OCI-M2 (cell line): ENCODE data around the gene HLA-DQB2.
"Not testable (repeated sequence)": the region's sequence is repeated elsewhere in the genome, so short reads cannot be mapped to it uniquely, and the experiment has no call there.

Experiments
- DNase-seq: peaks from one replicate; lab custom pipeline; 2025; ENCODE audit not compliant: unreplicated experiment; lab: John Stamatoyannopoulos, UW

HLA-DQB2 gene

DNA sequence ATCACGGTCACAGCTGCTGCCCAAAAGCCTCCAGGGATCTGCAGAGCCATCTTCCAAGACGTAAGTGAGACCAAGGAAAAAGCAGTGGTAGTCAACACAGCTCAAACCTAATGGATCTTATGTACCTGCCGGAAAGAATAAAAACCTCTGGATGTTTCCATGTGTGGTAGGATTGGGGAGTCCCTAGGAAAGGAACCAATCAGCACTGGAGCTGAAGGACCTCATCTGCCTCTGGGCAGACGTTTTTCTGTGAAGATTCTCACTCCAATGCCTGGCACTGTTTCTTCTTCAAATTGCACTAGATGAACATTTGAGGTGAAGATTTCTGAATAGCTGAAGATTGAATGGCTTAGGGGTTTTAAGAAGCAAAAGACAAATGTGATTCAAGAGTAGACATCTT lies at the start of gene HLA-DQB2:
HLA-DQB2 (minus strand) TSS at position 112 of the 400 bp plus-strand sequence; CDS start at position 50, 62 bp downstream.
- DNase-seq = no peak

DNA sequence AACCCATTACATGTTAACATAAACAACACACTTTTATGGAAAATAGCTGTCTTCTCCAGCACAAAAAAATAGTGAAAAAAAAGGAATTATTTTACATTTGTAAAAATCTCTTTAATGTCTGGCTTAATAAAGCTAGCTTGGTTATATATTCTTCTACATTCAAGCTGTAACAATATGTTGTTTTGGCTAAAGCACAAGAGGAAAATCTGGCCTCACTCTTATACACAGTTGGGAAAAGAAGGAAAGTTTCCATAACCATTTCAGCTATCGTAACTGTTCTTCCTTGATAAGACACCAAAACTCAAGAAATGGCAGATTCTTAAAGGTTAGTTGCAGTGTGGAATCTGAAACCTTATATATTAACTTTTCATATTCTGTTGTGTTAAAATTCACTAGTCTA lies 45.8 kb upstream of the HLA-DQB2 start:
- no peak for DNase-seq

DNA sequence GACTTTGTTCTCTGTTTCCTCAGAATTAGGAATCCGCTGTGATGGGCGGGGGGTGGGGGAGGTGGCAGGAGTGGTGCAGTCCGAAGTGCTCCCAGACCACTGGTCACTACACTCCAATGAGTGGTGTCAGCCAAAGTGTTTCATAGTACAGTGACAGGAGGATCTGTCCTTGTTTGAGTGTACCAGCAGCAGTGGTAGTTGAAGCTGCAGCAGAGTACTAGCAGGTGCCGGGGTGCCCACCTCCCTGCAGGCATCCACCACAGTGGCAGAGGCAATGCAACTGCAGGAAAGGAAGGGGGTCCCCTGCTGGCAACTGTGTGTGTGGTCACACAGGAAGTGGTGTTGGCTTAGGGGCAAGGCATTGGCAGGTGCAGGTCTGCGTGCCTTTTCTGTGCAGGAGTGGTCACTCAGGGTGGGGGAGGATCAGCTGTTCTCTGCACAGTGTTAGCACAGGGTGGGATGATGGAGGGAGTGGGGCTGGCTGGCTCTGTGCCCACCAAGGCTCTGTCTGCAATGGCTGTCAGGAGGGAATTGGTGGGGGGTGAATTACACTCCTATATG lies 43.8 kb upstream of the HLA-DQB2 start:
- DNase-seq = no peak

DNA sequence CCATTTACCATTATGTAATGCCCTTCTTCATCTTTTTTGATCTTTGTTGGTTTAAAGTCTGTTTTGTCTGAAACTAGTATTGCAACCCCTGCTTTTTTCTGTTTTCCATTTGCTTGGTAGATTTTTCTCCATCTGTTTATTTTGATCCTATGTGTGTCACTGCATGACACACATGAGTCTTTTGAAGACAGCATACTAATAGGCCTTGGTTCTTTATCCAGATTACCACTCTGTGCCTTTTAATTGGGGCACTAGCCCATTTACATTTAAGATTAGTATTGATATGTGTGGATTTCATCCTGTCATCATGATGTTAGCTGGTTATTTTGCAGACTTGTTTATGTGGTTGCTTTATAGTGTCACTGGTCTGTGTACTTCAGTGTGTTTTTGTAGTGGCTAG lies 42.1 kb upstream of the HLA-DQB2 start:
- not testable (repeated sequence) for DNase-seq

DNA sequence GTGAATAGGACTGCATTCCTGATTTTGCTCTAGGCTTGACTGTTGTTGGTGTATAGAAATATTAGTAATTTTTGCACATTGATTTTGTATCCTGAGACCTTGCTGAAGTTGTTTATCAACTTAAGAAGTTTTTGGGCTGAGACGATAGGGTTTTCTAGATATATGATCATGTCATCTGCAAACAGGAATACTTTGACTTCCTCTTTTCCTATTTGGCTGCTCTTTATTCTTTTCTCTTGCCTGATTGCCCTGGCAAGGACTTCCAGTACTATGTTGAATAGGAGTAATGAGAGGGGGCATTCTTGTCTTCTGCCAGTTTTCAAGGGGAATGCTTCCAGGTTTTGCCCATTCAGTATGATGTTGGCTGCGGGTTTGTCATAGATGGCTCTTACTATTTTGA lies 40.1 kb upstream of the HLA-DQB2 start:
- no peak for DNase-seq

DNA sequence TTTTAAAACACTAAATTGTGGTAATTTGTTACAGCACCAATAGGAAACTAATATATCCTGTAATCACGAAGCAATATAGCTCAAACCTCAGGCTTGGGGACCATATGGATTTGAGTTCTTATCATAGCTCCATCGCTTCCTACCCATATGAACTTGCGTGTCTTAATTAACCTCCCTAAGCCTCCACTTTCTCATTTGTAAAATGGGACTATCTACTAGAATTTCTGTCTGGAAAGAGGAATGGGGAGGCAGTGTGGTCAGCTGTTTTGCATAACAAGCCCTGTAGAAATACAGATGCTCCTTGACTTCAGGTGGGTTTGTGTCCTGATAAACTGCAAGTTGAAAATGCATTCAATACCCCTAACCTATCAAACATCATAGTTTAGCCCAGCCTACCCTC lies 36.4 kb upstream of the HLA-DQB2 start:
- no peak for DNase-seq

DNA sequence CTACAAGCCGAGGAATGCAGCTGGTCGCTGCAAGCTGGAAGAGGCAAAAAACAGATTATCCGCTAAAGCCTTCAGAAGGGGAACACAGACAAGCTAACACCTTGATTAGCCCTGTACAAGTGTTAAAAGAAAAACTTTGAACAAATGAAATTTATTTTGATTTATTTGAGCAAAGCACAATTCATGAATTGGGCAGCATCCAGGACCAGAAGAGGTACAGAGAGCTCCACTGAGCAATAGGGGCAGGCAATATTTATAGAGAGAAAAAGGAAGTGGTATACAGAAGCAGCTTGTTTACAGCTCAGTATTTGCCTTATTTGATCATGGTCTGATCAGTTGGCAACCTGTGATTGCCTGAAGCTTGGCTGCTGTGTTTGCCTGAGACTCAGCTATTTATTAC lies 35.8 kb upstream of the HLA-DQB2 start:
- DNase-seq = no peak

DNA sequence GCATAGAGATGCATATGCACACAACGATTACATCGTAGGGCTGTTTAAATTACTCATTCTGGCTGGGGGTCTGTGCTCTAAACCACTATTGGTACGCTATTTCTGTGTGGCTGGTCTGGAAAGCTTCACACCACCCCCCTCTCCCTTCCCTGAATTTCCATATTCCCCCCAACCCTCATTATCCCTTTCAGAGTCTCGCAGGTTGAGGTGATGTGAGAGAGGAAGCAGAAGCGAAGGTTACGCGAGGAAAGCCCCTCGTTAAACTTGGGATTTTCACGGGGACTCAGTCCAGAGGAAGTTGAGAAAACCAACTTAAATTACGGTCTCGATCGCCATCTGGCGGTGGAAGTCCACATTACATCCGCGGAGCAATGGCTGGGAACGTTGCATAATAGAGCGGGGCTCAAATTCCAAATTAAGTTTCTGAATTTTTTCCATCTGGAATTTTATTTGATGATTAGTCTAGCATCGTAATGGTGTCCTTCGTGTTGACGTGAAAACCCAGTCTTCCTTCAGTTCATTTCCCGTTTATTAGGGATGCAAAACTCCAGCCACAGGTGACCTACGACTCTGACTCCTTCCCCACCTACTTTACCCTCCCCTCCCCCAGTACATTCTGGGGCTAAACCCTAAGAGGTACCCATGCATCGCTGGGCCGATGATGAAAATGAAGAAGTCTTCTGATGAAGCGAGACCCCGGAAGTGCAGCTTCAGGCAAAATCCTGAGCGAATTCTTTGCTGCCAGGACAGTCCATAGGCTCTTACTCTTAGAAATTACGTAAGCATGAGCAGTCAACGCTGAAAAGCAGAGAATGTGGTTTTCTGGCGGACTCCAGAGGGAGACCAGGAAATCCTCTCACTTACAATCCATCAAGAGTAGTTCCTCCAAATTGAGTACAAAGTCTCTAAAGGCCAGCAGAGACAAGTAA lies 33.8 kb upstream of the HLA-DQB2 start:
- peak; percentile 21 for DNase-seq

DNA sequence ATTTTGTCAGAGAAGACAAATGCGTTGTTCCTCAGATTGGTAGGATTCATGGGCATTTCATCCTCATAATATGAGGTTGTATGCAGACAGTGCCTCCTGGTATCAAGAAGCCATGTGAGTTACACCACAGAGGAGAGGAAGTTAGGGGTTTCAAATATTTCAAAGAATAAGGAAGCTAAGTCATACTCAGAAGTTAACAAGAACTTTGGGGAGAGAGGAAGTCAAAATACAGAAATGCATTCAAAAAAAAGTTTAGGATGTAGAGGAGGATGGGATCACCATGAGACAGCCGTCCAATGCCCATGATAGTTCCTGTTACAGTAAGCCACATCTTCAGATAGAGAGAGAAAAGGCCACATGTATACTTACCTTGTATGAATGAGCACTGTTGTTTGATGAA lies 31.2 kb upstream of the HLA-DQB2 start:
- DNase-seq = no peak

DNA sequence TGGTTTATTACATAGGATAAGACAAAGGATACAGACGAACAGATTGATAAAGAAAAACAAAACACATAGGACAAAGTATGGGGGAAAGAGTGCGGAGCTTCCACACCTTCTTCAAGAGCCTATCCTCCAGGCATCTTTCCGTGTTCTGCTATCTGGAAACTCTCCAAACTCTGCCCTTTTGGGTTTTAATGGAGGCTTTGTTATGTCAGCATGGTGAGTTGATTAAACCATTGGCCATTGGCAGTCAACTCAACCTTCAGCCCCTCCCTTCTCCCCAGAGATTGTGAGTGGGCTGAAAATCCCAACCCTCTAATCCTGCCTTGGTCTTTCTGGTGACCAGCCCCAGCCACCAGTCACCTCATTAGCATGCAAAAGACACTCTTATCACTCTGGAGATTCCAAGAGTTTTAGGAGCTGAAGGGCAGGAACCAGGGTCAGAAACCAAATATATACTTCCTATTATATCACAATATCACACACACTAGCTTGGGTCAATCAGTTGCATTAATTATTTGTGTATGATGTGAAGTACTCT lies 29.6 kb upstream of the HLA-DQB2 start:
- no peak for DNase-seq

DNA sequence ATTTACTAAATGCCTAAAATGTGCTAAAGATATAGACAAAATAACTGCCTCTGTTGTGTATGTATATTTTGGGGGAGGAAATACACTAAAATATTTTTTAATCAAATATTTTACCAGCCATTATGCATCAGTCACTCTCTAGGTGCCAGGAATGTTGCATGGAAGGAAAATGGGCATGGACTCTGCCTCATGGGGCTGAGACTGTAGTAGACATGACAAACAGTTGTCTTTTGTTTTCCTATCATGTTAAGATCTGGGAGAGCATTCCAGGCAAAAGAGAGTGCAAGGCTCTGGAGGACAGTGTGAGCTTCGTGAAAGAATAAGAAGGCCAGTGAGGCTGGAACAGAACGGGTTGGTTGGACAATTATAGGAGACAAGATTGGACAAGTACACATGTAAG lies 27.0 kb upstream of the HLA-DQB2 start:
- no peak for DNase-seq

DNA sequence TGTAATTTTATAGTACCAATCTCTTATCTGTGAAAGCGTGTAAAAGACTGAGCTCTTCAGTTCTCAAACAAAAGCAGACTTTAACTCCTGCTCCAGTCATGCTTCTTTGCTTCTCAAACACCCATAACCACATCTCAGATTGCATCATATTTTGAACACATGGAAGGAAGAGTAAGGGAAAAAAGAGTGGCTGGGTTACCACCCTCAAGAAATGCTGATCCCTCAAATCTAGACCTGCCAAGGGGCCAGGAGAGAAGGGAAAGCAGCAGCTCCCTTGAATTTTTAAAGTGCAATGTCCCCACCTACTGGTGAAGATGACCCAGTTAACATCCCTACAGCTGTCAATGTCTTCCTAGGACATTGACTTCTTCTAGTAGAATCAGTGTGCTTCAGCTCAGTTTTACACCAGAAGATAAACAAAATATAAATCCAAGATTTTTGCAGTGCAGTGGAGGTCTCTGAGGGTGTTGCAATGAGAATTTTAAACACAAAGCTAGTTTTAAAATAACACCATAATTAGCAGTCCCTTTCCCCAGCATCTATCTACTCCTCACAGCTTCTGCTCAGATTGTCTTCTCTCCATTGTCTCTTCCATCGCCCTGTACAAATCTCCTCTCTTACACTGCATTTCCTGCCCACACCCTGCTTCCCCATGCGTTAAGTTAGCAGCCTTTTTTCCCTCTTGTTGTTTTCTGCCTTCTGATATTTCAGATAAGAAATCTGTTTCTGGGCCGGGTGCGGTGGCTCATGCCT lies 22.6 kb upstream of the HLA-DQB2 start:
- no peak for DNase-seq

DNA sequence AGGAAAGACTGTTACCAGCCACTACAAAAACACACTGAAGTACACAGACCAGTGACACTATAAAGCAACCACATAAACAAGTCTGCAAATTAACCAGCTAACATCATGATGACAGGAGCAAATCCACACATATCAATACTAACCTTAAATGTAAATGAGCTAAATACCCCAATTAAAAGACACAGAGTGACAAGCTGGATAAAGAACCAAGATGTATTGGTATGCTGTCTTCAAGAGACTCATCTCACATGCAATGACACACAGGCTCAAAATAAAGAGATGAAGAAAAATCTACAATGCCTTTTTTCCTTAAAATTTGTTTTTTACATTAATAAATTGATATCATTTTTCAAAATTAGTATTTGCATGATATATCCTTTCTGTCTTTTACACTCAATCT lies 19.6 kb upstream of the HLA-DQB2 start:
- not testable (repeated sequence) for DNase-seq

DNA sequence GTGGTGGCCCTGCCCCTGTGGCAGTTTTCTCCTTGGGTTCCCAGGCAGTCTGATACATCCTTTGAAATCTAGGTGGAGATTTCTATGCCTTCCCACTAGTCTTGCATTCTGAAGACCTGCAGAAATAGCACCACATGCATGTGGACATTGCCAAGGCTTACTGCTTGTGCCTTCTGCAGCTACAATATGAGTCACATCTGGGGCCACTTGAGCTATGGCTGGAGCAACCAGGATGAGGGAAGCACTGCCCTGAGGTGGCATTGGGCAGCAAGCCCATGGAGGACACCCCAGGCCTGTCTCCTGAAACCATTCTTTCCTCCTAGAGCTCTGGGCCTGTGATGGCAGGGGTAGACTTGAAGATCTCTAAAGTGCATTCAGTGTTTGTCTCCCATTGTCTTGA lies 15.7 kb upstream of the HLA-DQB2 start:
- DNase-seq = no peak

DNA sequence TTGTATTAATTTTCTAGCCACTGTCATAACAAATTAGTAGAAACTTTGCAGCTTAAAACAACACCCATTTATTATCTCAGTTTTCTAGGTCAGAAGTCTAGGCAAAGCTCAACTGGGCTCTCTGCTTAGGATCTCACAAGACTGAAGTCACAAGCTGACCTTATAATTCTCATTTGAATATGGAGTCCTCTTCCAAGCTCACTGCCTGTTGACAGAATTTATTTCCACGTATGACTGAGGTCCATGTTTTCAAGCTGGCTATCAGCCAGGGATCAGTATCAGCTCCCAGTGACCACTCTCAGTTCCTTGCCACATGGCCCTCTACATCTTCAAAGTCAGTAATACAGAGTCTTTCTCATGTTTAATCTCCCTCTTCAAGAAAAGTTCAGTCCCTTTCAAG lies 11.7 kb upstream of the HLA-DQB2 start:
- no peak for DNase-seq

DNA sequence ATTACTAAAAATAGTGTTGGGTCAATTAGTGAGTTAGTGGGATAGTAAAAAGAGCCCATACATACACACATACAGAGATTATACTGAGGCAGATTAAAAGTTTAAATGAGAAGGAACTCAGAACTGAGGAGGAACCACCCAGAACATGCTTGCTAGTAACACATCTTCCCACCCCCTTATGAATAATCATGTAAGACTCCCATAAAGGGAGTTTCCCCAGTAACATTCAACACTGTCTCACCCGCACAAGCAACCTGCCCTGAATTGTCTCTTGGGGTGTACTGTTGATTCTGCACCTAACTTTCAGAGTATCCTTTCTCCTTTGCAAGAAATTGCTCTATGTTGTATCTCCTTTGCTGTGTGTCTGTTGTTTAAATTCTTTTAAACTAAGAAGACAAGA lies 11.1 kb upstream of the HLA-DQB2 start:
- DNase-seq = no peak

DNA sequence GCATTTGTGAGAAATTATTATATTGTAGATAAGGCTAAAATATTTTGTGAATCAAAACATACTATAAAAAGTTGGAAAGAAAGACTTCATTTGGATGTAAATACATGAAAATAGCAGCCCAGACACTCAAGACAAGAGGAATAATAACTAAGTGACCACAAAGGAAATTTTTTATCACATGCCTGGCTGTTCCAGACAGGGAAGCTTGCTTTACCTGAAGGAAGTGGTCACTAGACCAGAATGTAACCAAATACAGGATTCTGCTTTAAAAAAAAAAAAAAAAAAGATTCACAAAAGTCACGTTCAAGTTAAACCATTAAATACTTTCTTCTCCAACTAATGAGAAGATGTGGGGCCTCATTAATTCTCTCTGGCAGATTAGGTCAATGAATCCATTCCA lies 9.3 kb upstream of the HLA-DQB2 start:
- no peak for DNase-seq

DNA sequence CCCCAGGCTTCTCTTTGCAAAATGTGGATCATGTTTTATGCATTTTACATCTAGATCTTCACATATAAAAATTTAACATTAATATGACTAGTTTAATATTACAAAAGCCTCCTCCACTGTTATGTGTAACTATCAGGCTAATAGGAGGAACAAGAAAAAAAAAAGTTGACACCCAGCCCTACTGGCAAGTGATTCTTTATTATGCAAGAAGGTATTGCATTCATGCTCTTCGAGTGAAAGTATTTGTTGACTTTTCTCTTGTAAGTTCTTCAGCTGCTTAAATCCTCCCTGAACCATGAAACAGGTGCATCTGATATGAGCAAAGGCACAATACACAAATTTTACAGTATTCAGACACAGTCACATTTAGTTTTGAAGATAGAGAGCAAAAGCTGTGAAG lies 716 bp upstream of the HLA-DQB2 start:
- DNase-seq = no peak

DNA sequence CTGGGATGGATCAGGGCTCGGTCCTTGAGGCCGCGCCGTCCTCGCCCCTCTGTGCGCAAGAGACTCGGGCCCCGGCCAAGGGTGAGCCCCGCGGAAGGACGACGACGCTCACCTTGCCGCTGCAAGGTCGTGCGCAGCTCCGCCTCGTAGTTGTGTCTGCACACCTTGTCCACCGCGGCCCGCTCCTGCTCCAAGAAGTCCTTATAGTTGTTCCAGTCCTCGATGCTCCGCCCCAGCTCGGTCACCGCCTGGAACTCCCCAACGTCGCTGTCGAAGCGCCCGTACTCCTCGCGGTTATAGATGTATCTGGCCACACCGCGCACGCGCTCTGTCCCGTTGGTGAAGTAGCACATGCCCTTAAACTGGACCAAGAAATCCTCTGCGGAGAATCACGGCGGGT lies 1.8 kb downstream of the HLA-DQB2 start:
- DNase-seq = no peak

DNA sequence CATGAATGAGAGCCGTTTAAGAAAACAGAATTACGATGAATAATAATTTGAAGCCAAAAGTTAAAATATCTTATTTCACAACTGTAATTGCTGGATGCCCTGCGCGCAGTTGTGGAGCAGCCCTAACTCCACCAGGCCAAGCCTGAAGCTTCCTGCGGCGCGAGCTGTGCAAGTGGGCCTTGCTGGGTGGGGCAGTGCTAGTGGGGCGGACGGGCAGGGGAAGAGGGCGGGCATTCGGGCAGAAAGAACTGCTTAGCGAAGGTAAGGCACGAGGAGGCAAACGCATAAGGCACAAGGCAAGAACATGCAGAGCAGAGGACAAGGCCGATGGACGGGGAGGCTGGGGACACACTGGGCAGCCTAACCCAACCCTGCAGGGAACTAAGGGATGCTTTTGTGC lies 2.3 kb downstream of the HLA-DQB2 start:
- no peak for DNase-seq

DNA sequence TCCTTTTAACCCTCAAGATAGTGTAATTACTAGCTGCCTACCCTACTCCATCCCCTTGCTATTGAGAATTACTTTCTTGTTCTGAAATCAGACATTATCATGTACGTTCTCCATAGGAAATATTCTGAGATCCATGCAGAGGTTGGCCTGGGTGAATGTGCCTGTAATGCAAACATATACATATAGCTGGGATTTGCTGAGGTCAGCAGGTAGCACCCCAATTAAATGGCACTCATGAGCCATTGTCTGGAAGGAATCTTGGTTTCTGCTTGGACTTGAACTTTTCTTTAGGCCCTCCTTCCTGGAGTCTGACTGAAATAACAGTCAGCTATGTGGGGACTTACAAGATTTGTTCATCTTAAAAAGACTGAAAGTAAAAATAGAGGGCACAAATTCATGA lies 3.7 kb downstream of the HLA-DQB2 start:
- DNase-seq = no peak

DNA sequence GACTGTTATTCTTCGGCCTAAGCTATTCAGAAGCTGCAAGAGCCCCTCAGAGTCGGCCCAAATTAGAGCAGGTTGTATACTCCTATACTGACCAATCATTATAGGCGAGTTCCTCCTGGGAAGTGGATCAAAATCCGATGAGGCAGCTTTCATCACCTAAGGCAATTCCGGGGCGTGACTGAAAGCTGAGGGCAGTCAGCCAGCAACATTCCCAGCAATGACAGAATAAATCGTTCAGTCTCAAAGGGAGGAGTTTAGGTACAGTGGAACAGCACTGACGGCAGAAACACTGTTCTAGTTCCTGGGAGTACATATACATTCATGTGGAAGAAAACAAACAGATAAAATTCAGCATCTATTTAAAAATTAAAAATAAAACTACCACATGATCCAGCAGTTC lies 10.8 kb downstream of the HLA-DQB2 start:
- DNase-seq = no peak
